Mucosa of stomach (tissue), 1 donor: ENCODE results near the gene CTNNBL1.
"Not testable (repeated sequence)": the region's sequence is repeated elsewhere in the genome, so short reads cannot be mapped to it uniquely, and the experiment has no call there.

ENCODE experiments used
- H3K27me3 ChIP-seq: one replicate; pipeline ENCODE4 v1.7.0; 2013; ENCODE audit warnings: mild to moderate bottlenecking, low read length; ENCODE audit not compliant: control insufficient read depth, insufficient read depth
- H3K36me3 ChIP-seq: one replicate; pipeline ENCODE4 v1.7.0; 2013; ENCODE audit warnings: low read length; ENCODE audit not compliant: control insufficient read depth, insufficient read depth
- H3K4me1 ChIP-seq: one replicate; pipeline ENCODE4 v1.7.0; 2013; ENCODE audit warnings: mild to moderate bottlenecking, low read length; ENCODE audit not compliant: control insufficient read depth, insufficient read depth
- H3K4me3 ChIP-seq: one replicate; pipeline ENCODE4 v1.7.0; 2013; ENCODE audit warnings: low read length
- H3K9ac ChIP-seq: one replicate; pipeline ENCODE4 v1.7.0; 2013; ENCODE audit warnings: mild to moderate bottlenecking, low read length, moderate library complexity
- H3K9me3 ChIP-seq: one replicate; pipeline ENCODE4 v1.7.0; 2013; ENCODE audit warnings: mild to moderate bottlenecking, low read length, moderate library complexity; ENCODE audit not compliant: control insufficient read depth
- donor health status: Pancreatic carcinoma.

The CTNNBL1 gene

GRCh38 chr20:37845878-37846277 is 152.0 kb downstream of the CTNNBL1 start:
- Histone ChIP-seq H3K9me3 (no peaks in the 10 kb centered on the region), H3K4me3 (no peak overlapping the region), H3K36me3 (no peaks in the 10 kb centered on the region), H3K4me1 (peaks cover 6% of the 10 kb centered on the region), H3K27me3 (no peaks in the 10 kb centered on the region), H3K9ac (no peak overlapping the region)

GRCh38 chr20:37846573-37846972 is 152.7 kb downstream of the CTNNBL1 start:
- Histone ChIP-seq H3K4me3 (no peak overlapping the region), H3K9ac (no peak overlapping the region), H3K4me1 (peaks cover 6% of the 10 kb centered on the region), H3K27me3 (no peaks in the 10 kb centered on the region), H3K36me3 (no peaks in the 10 kb centered on the region), H3K9me3 (no peaks in the 10 kb centered on the region)

- H3K27me3 ChIP-seq: no peaks in the 10 kb centered on the region
- H3K4me1 ChIP-seq: peaks cover 6% of the 10 kb centered on the region
- H3K36me3 ChIP-seq: no peaks in the 10 kb centered on the region
- H3K9ac ChIP-seq: no peak overlapping the region
- H3K9me3 ChIP-seq: no peaks in the 10 kb centered on the region
- no peak overlapping the region for H3K4me3 ChIP-seq
Observed at GRCh38 chr20:37848706-37849105, 154.9 kb downstream of the CTNNBL1 start.

GRCh38 chr20:37849156-37849555 is 155.3 kb downstream of the CTNNBL1 start:
- Histone ChIP-seq H3K9ac (no peak overlapping the region), H3K4me3 (no peak overlapping the region), H3K4me1 (peaks cover 6% of the 10 kb centered on the region), H3K36me3 (no peaks in the 10 kb centered on the region), H3K27me3 (no peaks in the 10 kb centered on the region), H3K9me3 (no peaks in the 10 kb centered on the region)

- no peaks in the 10 kb centered on the region for H3K36me3 ChIP-seq
- no peak overlapping the region for H3K9ac ChIP-seq
Observed at GRCh38 chr20:37849566-37849965, 155.7 kb downstream of the CTNNBL1 start.

GRCh38 chr20:37850036-37850592 is 156.3 kb downstream of the CTNNBL1 start:
- H3K4me3 ChIP-seq: no peak overlapping the region
- no peaks in the 10 kb centered on the region for H3K27me3 ChIP-seq
- no peaks in the 10 kb centered on the region for H3K9me3 ChIP-seq
- H3K4me1 ChIP-seq: peaks cover 6% of the 10 kb centered on the region
- no peak overlapping the region for H3K9ac ChIP-seq
- H3K36me3 ChIP-seq: no peaks in the 10 kb centered on the region

More at GRCh38 chr20:37849566-37849965, 155.7 kb downstream of the CTNNBL1 start:
- H3K4me3 ChIP-seq: no peak overlapping the region
- no peaks in the 10 kb centered on the region for H3K27me3 ChIP-seq
- no peaks in the 10 kb centered on the region for H3K9me3 ChIP-seq
- H3K4me1 ChIP-seq: peaks cover 6% of the 10 kb centered on the region

- Histone ChIP-seq H3K36me3 (no peaks in the 10 kb centered on the region), H3K4me3 (no peak overlapping the region), H3K27me3 (no peaks in the 10 kb centered on the region), H3K9me3 (no peaks in the 10 kb centered on the region), H3K4me1 (peaks cover 6% of the 10 kb centered on the region), H3K9ac (no peak overlapping the region)
Observed at GRCh38 chr20:37850724-37851355, 157.0 kb downstream of the CTNNBL1 start.

GRCh38 chr20:37852666-37853065 is 158.8 kb downstream of the CTNNBL1 start:
- H3K4me3 ChIP-seq: no peak overlapping the region
- H3K27me3 ChIP-seq: no peaks in the 10 kb centered on the region
- H3K9me3 ChIP-seq: no peaks in the 10 kb centered on the region
- H3K4me1 ChIP-seq: no peaks in the 10 kb centered on the region
- H3K36me3 ChIP-seq: no peaks in the 10 kb centered on the region
- no peak overlapping the region for H3K9ac ChIP-seq

GRCh38 chr20:37853823-37854375 is 160.1 kb downstream of the CTNNBL1 start:
- Histone ChIP-seq H3K9me3 (no peaks in the 10 kb centered on the region), H3K36me3 (no peaks in the 10 kb centered on the region)

GRCh38 chr20:37856034-37856433 is 162.2 kb downstream of the CTNNBL1 start:
- H3K36me3 ChIP-seq, H3K9me3 ChIP-seq, H3K4me1 ChIP-seq, H3K9ac ChIP-seq, H3K4me3 ChIP-seq, H3K27me3 ChIP-seq: not testable (repeated sequence)

More at GRCh38 chr20:37853823-37854375, 160.1 kb downstream of the CTNNBL1 start:
- Histone ChIP-seq H3K4me3 (no peak overlapping the region), H3K9ac (no peak overlapping the region), H3K27me3 (no peaks in the 10 kb centered on the region), H3K4me1 (no peaks in the 10 kb centered on the region)

- Histone ChIP-seq H3K9ac (no peak overlapping the region), H3K36me3 (peaks cover 4% of the 10 kb centered on the region), H3K27me3 (no peaks in the 10 kb centered on the region), H3K4me3 (no peak overlapping the region), H3K9me3 (no peaks in the 10 kb centered on the region), H3K4me1 (no peaks in the 10 kb centered on the region)
Observed at GRCh38 chr20:37856932-37857660, 163.3 kb downstream of the CTNNBL1 start.
